ENCODE measurements around the gene KAT7.

The KAT7 gene

DNA sequence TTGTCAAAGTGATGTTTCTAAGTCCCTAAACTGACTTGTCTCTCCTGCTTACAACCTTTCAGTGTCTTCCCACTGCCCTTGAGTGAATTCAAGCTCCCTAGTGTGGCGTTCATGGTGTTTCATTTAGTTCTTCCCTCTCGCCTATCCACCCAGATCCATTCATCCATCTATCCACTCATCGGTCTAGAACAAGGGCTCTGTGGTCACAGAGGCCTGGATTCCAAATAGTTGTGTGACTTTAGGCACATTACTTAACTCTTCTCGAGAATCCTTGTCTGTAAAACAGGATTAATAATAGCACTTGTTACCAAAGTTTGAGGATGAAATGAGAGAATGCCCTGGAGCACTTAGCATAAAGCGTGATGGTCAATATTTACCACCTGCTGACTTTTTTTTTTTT is 60.3 kb downstream of the KAT7 start:
- Histone ChIP-seq H3K27me3 (ENCODE audit: control insufficient read depth in 1 of 2, insufficient read depth in 2 of 2, low read length in 2 of 2) (peaks cover 10 to 13% of the 10 kb centered on the region in 2 donors), H3K27ac (ENCODE audit: low read depth, low read length) (no peak overlapping the region), H3K9ac (ENCODE audit: low read depth in 1 of 2, low read length in 2 of 2) (no peak overlapping the region), H3K9me3 (ENCODE audit: control insufficient read depth in 1 of 2, low read length in 2 of 2) (no peaks in the 10 kb centered on the region), H3K4me3 (ENCODE audit: low read depth in 1 of 2, low read length in 2 of 2) (no peak overlapping the region), H3K4me1 (ENCODE audit: control insufficient read depth in 1 of 2, insufficient read depth in 2 of 2, low read length in 2 of 2) (peaks cover 13 to 22% of the 10 kb centered on the region in 2 donors), H3K36me3 (ENCODE audit: control insufficient read depth in 1 of 2, insufficient read depth in 2 of 2, low read length in 2 of 2) (peaks cover 0 to 3% of the 10 kb centered on the region in 2 donors)

DNA sequence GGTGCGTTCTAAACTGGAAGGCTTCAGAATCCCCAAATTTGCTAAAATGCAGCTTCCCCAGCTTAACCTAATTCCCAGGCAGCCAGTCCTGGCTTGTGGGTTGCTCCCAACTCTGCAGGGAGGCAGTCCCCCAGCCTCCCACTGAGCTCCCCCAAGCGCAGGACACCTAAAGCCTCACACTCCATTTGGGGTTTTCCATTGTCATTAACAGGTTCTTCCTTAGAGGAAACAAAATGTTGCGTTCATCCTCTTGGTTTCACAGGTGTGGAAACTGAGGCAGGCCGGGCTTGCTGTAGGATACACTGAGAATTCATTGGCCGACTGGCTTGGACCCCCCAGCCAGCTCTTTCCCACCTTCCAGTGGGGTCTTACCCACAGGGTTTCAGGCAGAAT is 61.7 kb downstream of the KAT7 start:
- no peak overlapping the region for H3K4me3 ChIP-seq (ENCODE audit: low read depth in 1 of 2, low read length in 2 of 2)
- H3K9me3 ChIP-seq (ENCODE audit: control insufficient read depth in 1 of 2, low read length in 2 of 2): no peaks in the 10 kb centered on the region
- H3K36me3 ChIP-seq (ENCODE audit: control insufficient read depth in 1 of 2, insufficient read depth in 2 of 2, low read length in 2 of 2): no peaks in the 10 kb centered on the region
- H3K27ac ChIP-seq (ENCODE audit: low read depth, low read length): no peak overlapping the region
- H3K9ac ChIP-seq (ENCODE audit: low read depth in 1 of 2, low read length in 2 of 2): peak overlapping the region in 1 of 2 donors; percentile 21
- H3K27me3 ChIP-seq (ENCODE audit: control insufficient read depth in 1 of 2, insufficient read depth in 2 of 2, low read length in 2 of 2): peaks cover 10 to 13% of the 10 kb centered on the region in 2 donors
- H3K4me1 ChIP-seq (ENCODE audit: control insufficient read depth in 1 of 2, insufficient read depth in 2 of 2, low read length in 2 of 2): peaks cover 10 to 19% of the 10 kb centered on the region in 2 donors

DNA sequence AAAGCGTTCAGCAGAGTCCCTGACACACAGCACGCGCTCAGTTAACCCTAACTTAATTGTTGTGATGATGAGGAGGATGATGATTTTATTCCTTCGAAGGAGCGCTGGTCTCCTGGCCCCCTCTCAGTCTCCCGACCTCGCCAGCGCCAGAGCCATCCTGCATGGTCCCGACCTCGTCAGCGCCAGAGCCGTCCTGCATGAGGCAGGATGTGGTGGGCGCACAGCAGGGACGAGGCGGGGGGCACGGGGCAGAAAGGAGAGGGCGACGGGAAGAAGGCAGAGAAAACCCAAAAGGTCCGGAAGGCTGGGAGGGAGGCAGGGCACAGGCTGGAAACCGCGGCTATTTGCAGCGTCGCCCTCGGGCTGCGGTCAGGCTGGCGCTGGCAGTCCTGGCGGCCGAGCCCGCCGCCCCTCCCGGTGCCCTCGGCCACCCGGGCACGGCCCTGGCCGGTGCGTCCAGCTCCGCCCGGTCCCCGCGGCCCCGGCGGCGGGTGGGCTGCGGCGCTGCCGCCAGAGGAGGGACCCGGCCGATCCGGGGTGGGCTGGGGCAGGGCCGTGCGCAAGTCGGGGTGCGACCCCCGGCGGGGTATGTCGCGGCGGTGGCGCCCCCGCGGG is 62.4 kb downstream of the KAT7 start:
- H3K27ac ChIP-seq (ENCODE audit: low read depth, low read length): no peak overlapping the region
- H3K36me3 ChIP-seq (ENCODE audit: control insufficient read depth in 1 of 2, insufficient read depth in 2 of 2, low read length in 2 of 2): no peaks in the 10 kb centered on the region
- peaks cover 9 to 17% of the 10 kb centered on the region in 2 donors for H3K4me1 ChIP-seq (ENCODE audit: control insufficient read depth in 1 of 2, insufficient read depth in 2 of 2, low read length in 2 of 2)
- H3K9me3 ChIP-seq (ENCODE audit: control insufficient read depth in 1 of 2, low read length in 2 of 2): no peaks in the 10 kb centered on the region
- peak overlapping the region; percentile 65 to 70 for H3K4me3 ChIP-seq (ENCODE audit: low read depth in 1 of 2, low read length in 2 of 2)
- peaks cover 10 to 13% of the 10 kb centered on the region in 2 donors for H3K27me3 ChIP-seq (ENCODE audit: control insufficient read depth in 1 of 2, insufficient read depth in 2 of 2, low read length in 2 of 2)
- peak overlapping the region in 1 of 2 donors; percentile 21 for H3K9ac ChIP-seq (ENCODE audit: low read depth in 1 of 2, low read length in 2 of 2)

DNA sequence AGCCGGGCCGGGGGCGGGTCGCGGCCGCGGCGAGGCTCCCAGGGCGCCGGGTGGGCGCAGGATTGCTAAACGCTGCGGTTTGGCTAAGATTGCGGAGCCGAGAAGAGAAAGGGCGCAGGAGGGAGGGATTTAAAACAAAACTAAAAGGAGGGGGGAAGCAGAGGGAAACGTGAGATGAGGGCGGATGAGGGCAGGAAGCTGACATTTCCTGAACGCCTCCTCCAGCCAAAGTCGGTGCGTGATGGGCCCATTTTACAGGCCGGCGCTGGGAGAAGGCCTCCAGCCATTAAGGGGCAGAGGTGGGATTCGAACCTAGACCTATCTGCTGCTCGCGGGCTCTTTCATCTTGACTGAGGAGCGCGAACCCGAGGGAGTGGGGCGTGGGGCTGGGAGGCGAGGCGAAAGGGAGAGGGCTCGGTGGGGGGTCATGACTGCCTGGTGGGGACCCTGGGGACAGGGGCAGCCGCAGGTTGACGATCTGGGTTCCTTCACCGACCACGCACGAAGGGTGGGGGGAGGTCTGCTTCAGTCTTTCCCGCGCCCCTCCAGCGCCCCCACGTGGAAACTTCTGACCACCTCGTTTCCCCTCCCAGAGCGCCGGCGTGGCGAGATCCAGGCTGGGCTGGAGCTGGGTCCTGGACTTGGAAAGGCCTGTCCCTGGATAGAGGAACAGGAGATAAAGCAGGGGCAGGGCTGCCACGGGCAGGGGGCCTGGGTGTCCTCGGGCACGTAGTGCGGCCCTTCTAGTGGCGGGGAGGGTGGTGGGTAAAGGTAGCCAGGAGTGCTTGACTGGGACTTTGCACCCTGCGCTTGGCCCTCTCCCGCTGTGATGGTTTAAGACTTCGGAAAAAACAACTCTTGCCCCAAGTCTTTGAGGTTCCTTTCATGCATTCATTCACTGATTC is 63.2 kb downstream of the KAT7 start:
- peaks cover 9 to 17% of the 10 kb centered on the region in 2 donors for H3K4me1 ChIP-seq (ENCODE audit: control insufficient read depth in 1 of 2, insufficient read depth in 2 of 2, low read length in 2 of 2)
- no peak overlapping the region for H3K27ac ChIP-seq (ENCODE audit: low read depth, low read length)
- peak overlapping the region; percentile 10 to 37 for H3K9ac ChIP-seq (ENCODE audit: low read depth in 1 of 2, low read length in 2 of 2)
- peak overlapping the region; percentile 65 to 70 for H3K4me3 ChIP-seq (ENCODE audit: low read depth in 1 of 2, low read length in 2 of 2)
- no peaks in the 10 kb centered on the region for H3K36me3 ChIP-seq (ENCODE audit: control insufficient read depth in 1 of 2, insufficient read depth in 2 of 2, low read length in 2 of 2)
- peaks cover 10 to 13% of the 10 kb centered on the region in 2 donors for H3K27me3 ChIP-seq (ENCODE audit: control insufficient read depth in 1 of 2, insufficient read depth in 2 of 2, low read length in 2 of 2)
- no peaks in the 10 kb centered on the region for H3K9me3 ChIP-seq (ENCODE audit: control insufficient read depth in 1 of 2, low read length in 2 of 2)

DNA sequence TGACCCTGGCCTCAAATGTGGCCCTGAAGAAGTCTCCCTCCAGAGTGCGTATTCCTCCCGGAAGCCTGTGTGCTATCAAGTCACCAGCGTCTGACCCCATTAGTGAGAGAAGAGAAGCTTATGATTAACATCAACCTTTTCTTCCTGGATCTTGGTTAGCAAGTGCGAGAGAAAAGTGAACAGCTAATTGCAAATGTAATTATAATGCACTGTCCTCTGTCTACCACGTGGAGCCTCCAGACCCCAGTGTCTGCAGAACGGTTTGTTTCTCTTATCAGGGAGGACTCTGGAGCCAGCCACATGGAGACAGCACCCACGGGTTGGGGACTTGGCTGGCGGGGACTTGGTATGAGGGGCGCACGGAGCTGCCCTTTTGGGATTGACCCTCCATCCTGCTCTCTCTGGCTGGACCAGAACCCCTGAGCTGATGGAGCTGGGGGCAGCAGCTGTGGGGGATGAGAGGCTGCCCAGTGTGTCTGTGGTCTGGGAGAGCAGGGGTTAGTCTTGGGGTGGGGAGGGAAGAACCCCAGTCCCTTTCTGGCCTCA is 65.1 kb downstream of the KAT7 start:
- no peaks in the 10 kb centered on the region for H3K36me3 ChIP-seq (ENCODE audit: control insufficient read depth in 1 of 2, insufficient read depth in 2 of 2, low read length in 2 of 2)
- no peaks in the 10 kb centered on the region for H3K9me3 ChIP-seq (ENCODE audit: control insufficient read depth in 1 of 2, low read length in 2 of 2)
- peaks cover 9 to 17% of the 10 kb centered on the region in 2 donors for H3K4me1 ChIP-seq (ENCODE audit: control insufficient read depth in 1 of 2, insufficient read depth in 2 of 2, low read length in 2 of 2)
- no peak overlapping the region for H3K4me3 ChIP-seq (ENCODE audit: low read depth in 1 of 2, low read length in 2 of 2)
- H3K27me3 ChIP-seq (ENCODE audit: control insufficient read depth in 1 of 2, insufficient read depth in 2 of 2, low read length in 2 of 2): peaks cover 10 to 13% of the 10 kb centered on the region in 2 donors
- H3K27ac ChIP-seq (ENCODE audit: low read depth, low read length): no peak overlapping the region
- H3K9ac ChIP-seq (ENCODE audit: low read depth in 1 of 2, low read length in 2 of 2): no peak overlapping the region

DNA sequence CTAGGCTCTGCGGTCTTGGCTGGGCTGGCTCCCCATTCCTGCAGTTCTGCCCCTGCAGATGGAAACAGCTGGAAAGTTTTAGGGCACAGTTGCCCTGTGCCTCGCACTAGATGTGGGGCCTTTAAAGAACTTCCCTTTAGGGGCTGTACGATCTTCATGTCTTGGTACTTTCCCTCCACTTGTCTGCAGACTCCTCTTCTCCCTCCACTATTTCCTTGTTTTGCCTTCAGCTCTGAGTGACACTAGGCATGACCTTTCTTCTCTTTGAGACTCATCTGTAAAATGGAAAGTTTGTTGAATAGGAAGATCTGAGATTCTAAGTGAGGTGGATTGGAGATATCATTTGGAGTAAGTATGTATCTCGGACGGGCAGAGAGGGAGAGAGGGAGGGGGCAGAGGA is 65.6 kb downstream of the KAT7 start:
- no peaks in the 10 kb centered on the region for H3K36me3 ChIP-seq (ENCODE audit: control insufficient read depth in 1 of 2, insufficient read depth in 2 of 2, low read length in 2 of 2)
- H3K27ac ChIP-seq (ENCODE audit: low read depth, low read length): no peak overlapping the region

DNA sequence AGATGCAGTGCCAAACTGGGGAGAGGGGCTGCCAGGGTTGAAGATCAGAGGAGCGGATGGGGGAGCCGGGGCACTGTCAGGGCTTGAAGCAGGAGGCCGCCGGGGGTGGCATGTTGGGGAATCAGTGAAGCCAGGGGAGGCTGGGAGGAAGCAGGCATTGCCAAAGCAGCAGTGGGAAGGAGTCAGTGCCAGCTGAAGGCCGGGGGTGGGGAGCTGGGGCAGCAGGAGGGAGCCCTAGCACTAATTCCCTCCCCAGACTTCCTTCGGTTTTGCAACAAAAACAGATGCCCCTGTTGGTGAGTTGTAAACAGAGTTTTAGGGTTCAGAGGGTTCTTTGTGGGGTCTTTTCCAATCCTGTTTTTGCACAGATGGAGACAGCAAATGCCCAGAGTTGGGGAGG is 70.3 kb downstream of the KAT7 start:
- Histone ChIP-seq H3K9me3 (ENCODE audit: control insufficient read depth in 1 of 2, low read length in 2 of 2) (no peaks in the 10 kb centered on the region), H3K27me3 (ENCODE audit: control insufficient read depth in 1 of 2, insufficient read depth in 2 of 2, low read length in 2 of 2) (no peaks in the 10 kb centered on the region), H3K36me3 (ENCODE audit: control insufficient read depth in 1 of 2, insufficient read depth in 2 of 2, low read length in 2 of 2) (no peaks in the 10 kb centered on the region), H3K4me3 (ENCODE audit: low read depth in 1 of 2, low read length in 2 of 2) (no peak overlapping the region), H3K4me1 (ENCODE audit: control insufficient read depth in 1 of 2, insufficient read depth in 2 of 2, low read length in 2 of 2) (no peaks in the 10 kb centered on the region), H3K27ac (ENCODE audit: low read depth, low read length) (no peak overlapping the region), H3K9ac (ENCODE audit: low read depth in 1 of 2, low read length in 2 of 2) (no peak overlapping the region)

More for the DNA sequence above, 65.6 kb downstream of the KAT7 start:
- Histone ChIP-seq H3K9me3 (ENCODE audit: control insufficient read depth in 1 of 2, low read length in 2 of 2) (no peaks in the 10 kb centered on the region), H3K4me1 (ENCODE audit: control insufficient read depth in 1 of 2, insufficient read depth in 2 of 2, low read length in 2 of 2) (peaks cover 9 to 17% of the 10 kb centered on the region in 2 donors), H3K9ac (ENCODE audit: low read depth in 1 of 2, low read length in 2 of 2) (no peak overlapping the region), H3K27me3 (ENCODE audit: control insufficient read depth in 1 of 2, insufficient read depth in 2 of 2, low read length in 2 of 2) (peaks cover 10 to 13% of the 10 kb centered on the region in 2 donors), H3K4me3 (ENCODE audit: low read depth in 1 of 2, low read length in 2 of 2) (no peak overlapping the region)

DNA sequence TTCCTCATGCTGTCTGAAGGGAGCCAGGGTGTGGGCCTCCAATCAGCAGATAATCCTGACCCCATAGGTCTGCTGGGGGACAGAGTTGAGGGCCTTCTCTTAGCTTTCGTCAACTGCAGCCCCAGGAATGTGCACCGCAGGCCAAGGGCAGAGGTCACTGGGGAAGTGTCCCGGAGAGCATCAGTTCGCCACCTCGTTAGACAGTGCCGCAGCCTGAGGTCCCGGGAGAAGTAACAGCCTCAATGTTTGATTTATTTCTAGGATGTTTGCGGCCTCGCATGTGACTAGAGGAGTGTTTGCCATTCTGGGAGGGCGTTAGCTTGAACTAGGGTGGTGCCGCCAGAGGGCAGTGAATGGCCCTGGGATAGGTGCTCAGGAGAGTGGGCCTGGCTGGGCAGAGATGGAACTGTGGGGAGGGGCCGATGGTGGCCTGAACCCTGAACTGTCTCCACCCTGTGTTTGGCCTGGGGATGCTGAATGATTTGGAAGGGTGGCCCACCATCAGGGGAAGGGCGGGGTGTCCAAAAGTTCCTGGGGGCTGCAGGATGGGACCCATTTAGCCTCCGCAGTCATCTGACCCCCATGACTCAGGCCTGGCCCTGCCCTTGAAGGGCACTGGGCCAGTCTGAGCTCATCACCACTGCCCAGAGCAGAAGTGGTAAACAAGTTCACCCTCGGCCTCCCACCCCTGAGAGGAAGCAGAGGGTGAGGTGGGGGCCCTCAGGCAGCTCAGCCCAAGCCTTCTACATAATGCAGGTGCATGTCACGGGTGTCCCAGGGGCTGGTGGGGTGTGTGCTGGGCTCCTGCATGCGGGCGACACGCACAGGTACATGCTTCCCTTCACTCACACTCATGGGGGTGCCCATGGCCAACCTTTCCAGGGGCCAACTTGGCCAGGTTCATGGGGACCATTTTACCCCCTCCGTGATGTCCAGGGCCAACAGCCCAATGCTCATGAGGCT is 71.8 kb downstream of the KAT7 start:
- no peaks in the 10 kb centered on the region for H3K9me3 ChIP-seq (ENCODE audit: control insufficient read depth in 1 of 2, low read length in 2 of 2)
- H3K36me3 ChIP-seq (ENCODE audit: control insufficient read depth in 1 of 2, insufficient read depth in 2 of 2, low read length in 2 of 2): no peaks in the 10 kb centered on the region
- no peak overlapping the region for H3K4me3 ChIP-seq (ENCODE audit: low read depth in 1 of 2, low read length in 2 of 2)
- H3K27ac ChIP-seq (ENCODE audit: low read depth, low read length): no peak overlapping the region
- H3K27me3 ChIP-seq (ENCODE audit: control insufficient read depth in 1 of 2, insufficient read depth in 2 of 2, low read length in 2 of 2): no peaks in the 10 kb centered on the region
- no peaks in the 10 kb centered on the region for H3K4me1 ChIP-seq (ENCODE audit: control insufficient read depth in 1 of 2, insufficient read depth in 2 of 2, low read length in 2 of 2)
- no peak overlapping the region for H3K9ac ChIP-seq (ENCODE audit: low read depth in 1 of 2, low read length in 2 of 2)

DNA sequence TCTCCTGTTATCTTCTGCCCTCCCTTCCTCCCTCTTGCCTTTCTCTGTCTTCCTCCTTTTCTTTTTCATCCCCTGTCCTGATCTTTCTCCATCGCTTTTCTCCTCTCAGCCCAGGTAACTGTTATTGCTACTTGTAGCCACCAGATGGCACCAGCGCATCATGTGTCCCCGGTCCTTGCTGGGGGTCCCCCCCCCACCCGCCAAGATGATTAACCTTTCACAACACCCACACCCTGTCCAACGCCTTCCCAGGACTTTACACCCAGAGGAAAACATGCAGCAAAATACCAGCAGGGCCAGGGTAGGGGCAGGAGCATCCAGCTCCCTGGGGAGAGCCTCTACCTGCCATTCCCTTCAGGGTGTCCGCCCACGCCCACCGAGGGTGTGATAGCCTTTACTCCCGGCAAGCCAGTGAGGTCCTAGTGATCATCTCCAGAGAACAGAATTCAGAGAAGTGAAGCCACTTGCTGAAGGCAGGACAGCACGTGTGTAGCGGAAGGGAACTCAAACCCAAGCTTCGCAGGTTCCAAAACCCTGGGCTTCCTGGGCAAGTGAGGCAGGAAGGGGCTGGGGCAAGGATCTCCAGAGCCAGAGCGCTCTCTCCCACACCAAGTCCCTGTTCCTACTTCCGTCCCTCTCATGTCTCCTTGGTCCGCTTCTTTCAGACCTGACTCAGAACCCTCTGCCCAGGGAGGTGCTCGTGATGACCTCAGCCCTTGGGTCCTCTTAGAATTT is 72.8 kb downstream of the KAT7 start:
- Histone ChIP-seq H3K4me1 (ENCODE audit: control insufficient read depth in 1 of 2, insufficient read depth in 2 of 2, low read length in 2 of 2) (no peaks in the 10 kb centered on the region), H3K27me3 (ENCODE audit: control insufficient read depth in 1 of 2, insufficient read depth in 2 of 2, low read length in 2 of 2) (no peaks in the 10 kb centered on the region), H3K27ac (ENCODE audit: low read depth, low read length) (no peak overlapping the region), H3K9ac (ENCODE audit: low read depth in 1 of 2, low read length in 2 of 2) (no peak overlapping the region), H3K36me3 (ENCODE audit: control insufficient read depth in 1 of 2, insufficient read depth in 2 of 2, low read length in 2 of 2) (no peaks in the 10 kb centered on the region), H3K4me3 (ENCODE audit: low read depth in 1 of 2, low read length in 2 of 2) (no peak overlapping the region), H3K9me3 (ENCODE audit: control insufficient read depth in 1 of 2, low read length in 2 of 2) (no peaks in the 10 kb centered on the region)
